ENCODE results near the gene SEC14L2.

GRCh38 chr22:30386608-30386959 is 10.2 kb upstream of the SEC14L2 start:
- TF ChIP-seq, protein P1, sequence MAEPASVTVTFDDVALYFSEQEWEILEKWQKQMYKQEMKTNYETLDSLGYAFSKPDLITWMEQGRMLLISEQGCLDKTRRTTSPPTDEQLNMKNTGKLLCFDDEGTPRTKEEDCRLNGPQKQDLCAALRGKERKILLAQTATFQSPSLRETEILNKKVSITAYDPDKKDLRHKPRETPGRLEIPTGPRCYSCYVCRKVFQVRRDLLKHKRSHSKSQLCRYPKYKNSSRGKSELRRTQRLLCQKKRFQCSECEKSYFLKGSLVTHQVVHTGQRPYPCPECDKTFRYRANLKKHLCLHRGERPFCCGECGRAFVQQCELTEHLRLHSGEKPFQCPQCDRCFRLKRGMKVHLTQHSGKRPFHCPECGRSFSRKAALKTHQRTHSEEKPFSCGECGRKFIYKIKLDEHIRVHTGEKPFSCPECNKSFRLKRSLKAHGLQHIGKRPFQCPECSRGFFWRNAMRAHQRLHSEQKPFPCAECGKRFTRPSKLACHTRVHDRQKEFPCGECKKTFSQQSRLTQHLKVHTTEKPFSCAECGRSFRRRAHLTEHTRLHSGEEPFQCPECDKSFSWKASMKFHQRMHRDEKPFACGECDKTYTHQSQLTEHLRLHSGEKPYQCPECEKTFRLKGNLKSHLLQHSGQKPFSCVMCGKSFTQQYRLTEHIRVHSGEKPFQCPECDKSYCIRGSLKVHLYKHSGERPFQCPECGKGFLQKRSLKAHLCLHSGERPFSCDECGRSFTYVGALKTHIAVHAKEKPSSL (CRISPR knock-in tag; conservative IDR thresholded peaks at IDR 0.05) = no peak
- TF ChIP-seq, protein P2, sequence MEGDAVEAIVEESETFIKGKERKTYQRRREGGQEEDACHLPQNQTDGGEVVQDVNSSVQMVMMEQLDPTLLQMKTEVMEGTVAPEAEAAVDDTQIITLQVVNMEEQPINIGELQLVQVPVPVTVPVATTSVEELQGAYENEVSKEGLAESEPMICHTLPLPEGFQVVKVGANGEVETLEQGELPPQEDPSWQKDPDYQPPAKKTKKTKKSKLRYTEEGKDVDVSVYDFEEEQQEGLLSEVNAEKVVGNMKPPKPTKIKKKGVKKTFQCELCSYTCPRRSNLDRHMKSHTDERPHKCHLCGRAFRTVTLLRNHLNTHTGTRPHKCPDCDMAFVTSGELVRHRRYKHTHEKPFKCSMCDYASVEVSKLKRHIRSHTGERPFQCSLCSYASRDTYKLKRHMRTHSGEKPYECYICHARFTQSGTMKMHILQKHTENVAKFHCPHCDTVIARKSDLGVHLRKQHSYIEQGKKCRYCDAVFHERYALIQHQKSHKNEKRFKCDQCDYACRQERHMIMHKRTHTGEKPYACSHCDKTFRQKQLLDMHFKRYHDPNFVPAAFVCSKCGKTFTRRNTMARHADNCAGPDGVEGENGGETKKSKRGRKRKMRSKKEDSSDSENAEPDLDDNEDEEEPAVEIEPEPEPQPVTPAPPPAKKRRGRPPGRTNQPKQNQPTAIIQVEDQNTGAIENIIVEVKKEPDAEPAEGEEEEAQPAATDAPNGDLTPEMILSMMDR (IDR thresholded peaks at IDR 0.05) = no peak
- TF ChIP-seq FOXJ3 (CRISPR knock-in tag; IDR thresholded peaks at IDR 0.05; ENCODE audit: borderline replicate concordance) (no peak), ESRRA (CRISPR knock-in tag; IDR thresholded peaks at IDR 0.05; ENCODE audit: borderline replicate concordance) (no peak), E2F5 (CRISPR knock-in tag; IDR thresholded peaks at IDR 0.05) (no peak), USF2 (CRISPR knock-in tag; IDR thresholded peaks at IDR 0.05) (no peak), GTF2I (CRISPR knock-in tag; conservative IDR thresholded peaks at IDR 0.05) (no peak), NR2C2 (CRISPR knock-in tag; IDR thresholded peaks at IDR 0.05) (no peak), E2F1 (CRISPR knock-in tag; IDR thresholded peaks at IDR 0.05) (no peak)
- TF ChIP-seq, protein P3, sequence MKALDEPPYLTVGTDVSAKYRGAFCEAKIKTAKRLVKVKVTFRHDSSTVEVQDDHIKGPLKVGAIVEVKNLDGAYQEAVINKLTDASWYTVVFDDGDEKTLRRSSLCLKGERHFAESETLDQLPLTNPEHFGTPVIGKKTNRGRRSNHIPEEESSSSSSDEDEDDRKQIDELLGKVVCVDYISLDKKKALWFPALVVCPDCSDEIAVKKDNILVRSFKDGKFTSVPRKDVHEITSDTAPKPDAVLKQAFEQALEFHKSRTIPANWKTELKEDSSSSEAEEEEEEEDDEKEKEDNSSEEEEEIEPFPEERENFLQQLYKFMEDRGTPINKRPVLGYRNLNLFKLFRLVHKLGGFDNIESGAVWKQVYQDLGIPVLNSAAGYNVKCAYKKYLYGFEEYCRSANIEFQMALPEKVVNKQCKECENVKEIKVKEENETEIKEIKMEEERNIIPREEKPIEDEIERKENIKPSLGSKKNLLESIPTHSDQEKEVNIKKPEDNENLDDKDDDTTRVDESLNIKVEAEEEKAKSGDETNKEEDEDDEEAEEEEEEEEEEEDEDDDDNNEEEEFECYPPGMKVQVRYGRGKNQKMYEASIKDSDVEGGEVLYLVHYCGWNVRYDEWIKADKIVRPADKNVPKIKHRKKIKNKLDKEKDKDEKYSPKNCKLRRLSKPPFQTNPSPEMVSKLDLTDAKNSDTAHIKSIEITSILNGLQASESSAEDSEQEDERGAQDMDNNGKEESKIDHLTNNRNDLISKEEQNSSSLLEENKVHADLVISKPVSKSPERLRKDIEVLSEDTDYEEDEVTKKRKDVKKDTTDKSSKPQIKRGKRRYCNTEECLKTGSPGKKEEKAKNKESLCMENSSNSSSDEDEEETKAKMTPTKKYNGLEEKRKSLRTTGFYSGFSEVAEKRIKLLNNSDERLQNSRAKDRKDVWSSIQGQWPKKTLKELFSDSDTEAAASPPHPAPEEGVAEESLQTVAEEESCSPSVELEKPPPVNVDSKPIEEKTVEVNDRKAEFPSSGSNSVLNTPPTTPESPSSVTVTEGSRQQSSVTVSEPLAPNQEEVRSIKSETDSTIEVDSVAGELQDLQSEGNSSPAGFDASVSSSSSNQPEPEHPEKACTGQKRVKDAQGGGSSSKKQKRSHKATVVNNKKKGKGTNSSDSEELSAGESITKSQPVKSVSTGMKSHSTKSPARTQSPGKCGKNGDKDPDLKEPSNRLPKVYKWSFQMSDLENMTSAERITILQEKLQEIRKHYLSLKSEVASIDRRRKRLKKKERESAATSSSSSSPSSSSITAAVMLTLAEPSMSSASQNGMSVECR (CRISPR knock-in tag; IDR thresholded peaks at IDR 0.05; ENCODE audit: borderline replicate concordance) = no peak
- TF ChIP-seq, protein P4, sequence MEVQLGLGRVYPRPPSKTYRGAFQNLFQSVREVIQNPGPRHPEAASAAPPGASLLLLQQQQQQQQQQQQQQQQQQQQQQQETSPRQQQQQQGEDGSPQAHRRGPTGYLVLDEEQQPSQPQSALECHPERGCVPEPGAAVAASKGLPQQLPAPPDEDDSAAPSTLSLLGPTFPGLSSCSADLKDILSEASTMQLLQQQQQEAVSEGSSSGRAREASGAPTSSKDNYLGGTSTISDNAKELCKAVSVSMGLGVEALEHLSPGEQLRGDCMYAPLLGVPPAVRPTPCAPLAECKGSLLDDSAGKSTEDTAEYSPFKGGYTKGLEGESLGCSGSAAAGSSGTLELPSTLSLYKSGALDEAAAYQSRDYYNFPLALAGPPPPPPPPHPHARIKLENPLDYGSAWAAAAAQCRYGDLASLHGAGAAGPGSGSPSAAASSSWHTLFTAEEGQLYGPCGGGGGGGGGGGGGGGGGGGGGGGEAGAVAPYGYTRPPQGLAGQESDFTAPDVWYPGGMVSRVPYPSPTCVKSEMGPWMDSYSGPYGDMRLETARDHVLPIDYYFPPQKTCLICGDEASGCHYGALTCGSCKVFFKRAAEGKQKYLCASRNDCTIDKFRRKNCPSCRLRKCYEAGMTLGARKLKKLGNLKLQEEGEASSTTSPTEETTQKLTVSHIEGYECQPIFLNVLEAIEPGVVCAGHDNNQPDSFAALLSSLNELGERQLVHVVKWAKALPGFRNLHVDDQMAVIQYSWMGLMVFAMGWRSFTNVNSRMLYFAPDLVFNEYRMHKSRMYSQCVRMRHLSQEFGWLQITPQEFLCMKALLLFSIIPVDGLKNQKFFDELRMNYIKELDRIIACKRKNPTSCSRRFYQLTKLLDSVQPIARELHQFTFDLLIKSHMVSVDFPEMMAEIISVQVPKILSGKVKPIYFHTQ (CRISPR knock-in tag; IDR thresholded peaks at IDR 0.05) = no peak
